Measurements from ENCODE around the gene HLA-E. TPM values are rescaled to one million over a fixed set of nuclear protein-coding genes. Genes with fewer than 3 reads are reported as not detected.
"Not testable (repeated sequence)": the region's sequence is repeated elsewhere in the genome, so short reads cannot be mapped to it uniquely, and the experiment has no call there.

Gene HLA-E
- total RNA-seq, 1 experiment from 2014 or later = 131 TPM

- H3K9me3 ChIP-seq (ENCODE audit: low read length); H3K4me3 ChIP-seq (ENCODE audit: low read length); H3K27me3 ChIP-seq (ENCODE audit: low read length); H4K20me1 ChIP-seq (ENCODE audit: low read length); ATAC-seq; BruUV-seq (replicated peaks); DNase-seq; intact Hi-C loops (cut with micrococcal nuclease); H3K79me2 ChIP-seq (ENCODE audit: low read length); H3F3A ChIP-seq (ENCODE audit: low read length, unreplicated experiment); H3K9me2 ChIP-seq (replicated peaks; ENCODE audit: low read length); H2AFZ ChIP-seq (ENCODE audit: low read length); H3K36me3 ChIP-seq (ENCODE audit: low read depth, low read length); H3K9ac ChIP-seq (ENCODE audit: low read length): not testable (repeated sequence)
- POLR2A ChIA-PET (ENCODE audit: unreplicated experiment) = interaction anchor here (0.8 kb wide), 1 partner anchor 39 kb away, joined by 3 read pairs; no protein-coding TSS in a partner anchor
- peak overlapping the region; percentile 23; the same call in 1 of the 2 replicates for H3K4me2 ChIP-seq (ENCODE audit: low read length)
- CTCF ChIA-PET = interaction anchor here (0.6 kb wide), 2 partner anchors 18 to 42 kb away, joined by 3 to 4 read pairs; partner anchors contain the start of gene ABCF1
- peaks cover 30% of the 10 kb centered on the region for H3K4me1 ChIP-seq (ENCODE audit: insufficient read depth, low read length)
- H3K27ac ChIP-seq (ENCODE audit: low read length) = peak overlapping the region; percentile 84; the same call in 1 of the 2 replicates
Observed at GRCh38 chr6:30529349-30529875, 40.1 kb downstream of the HLA-E start.

- ATAC-seq (no peak), DNase-seq (peak; percentile 26)
- Histone ChIP-seq H3K9me3 (ENCODE audit: low read length) (no peaks in the 10 kb centered on the region), H3K79me2 (ENCODE audit: low read length) (no peaks in the 10 kb centered on the region), H4K20me1 (ENCODE audit: low read length) (no peaks in the 10 kb centered on the region), H2AFZ (ENCODE audit: low read length) (0 out of 2 replicates have a peak overlapping the region, but pooled peaks have one; percentile 1), H3K36me3 (ENCODE audit: low read depth, low read length) (no peaks in the 10 kb centered on the region), H3K4me3 (ENCODE audit: low read length) (no peak overlapping the region), H3K27me3 (ENCODE audit: low read length) (no peaks in the 10 kb centered on the region), H3F3A (ENCODE audit: low read length, unreplicated experiment) (no peaks in the 10 kb centered on the region), H3K4me2 (ENCODE audit: low read length) (peak overlapping the region; percentile 23; the same call in 1 of the 2 replicates), H3K9me2 (replicated peaks; ENCODE audit: low read length) (no peaks in the 10 kb centered on the region), H3K27ac (ENCODE audit: low read length) (peak overlapping the region; percentile 17), H3K4me1 (ENCODE audit: insufficient read depth, low read length) (peaks cover 30% of the 10 kb centered on the region), H3K9ac (ENCODE audit: low read length) (no peak overlapping the region)
- no TSS peak for BruUV-seq (replicated peaks)
- CTCF ChIA-PET = interaction anchor here (0.6 kb wide), 1 partner anchor 17 kb away, joined by 4 read pairs; no protein-coding TSS in a partner anchor
- POLR2A ChIA-PET (ENCODE audit: unreplicated experiment) = interaction anchor here (0.8 kb wide), 1 partner anchor 40 kb away, joined by 3 read pairs; no protein-coding TSS in a partner anchor
- TF ChIP-seq EZH2 (IDR thresholded peaks at IDR 0.05; ENCODE audit: low read length, unreplicated experiment) = no peak
- no peak for TF ChIP-seq EZH2phosphoT487 (IDR thresholded peaks at IDR 0.05; ENCODE audit: borderline replicate concordance, low read length)
- TF ChIP-seq CTCF (conservative IDR thresholded peaks at IDR 0.05; ENCODE audit: low read depth, low read length) = no peak
- intact Hi-C loops (cut with micrococcal nuclease) = no loop called here
Observed at GRCh38 chr6:30530014-30530413, 40.7 kb downstream of the HLA-E start.

- H3K27ac ChIP-seq (ENCODE audit: low read length) = no peak overlapping the region
- POLR2A ChIA-PET (ENCODE audit: unreplicated experiment) = no interaction called here
- no peaks in the 10 kb centered on the region for H3K9me3 ChIP-seq (ENCODE audit: low read length)
- peaks cover 19% of the 10 kb centered on the region for H3K4me1 ChIP-seq (ENCODE audit: insufficient read depth, low read length)
- H3K36me3 ChIP-seq (ENCODE audit: low read depth, low read length) = no peaks in the 10 kb centered on the region
- H3K79me2 ChIP-seq (ENCODE audit: low read length) = no peaks in the 10 kb centered on the region
- no peaks in the 10 kb centered on the region for H3K9me2 ChIP-seq (replicated peaks; ENCODE audit: low read length)
- intact Hi-C loops (cut with micrococcal nuclease) = no loop called here
- CTCF ChIA-PET = no interaction called here
- H3F3A ChIP-seq (ENCODE audit: low read length, unreplicated experiment) = no peaks in the 10 kb centered on the region
- no peaks in the 10 kb centered on the region for H3K27me3 ChIP-seq (ENCODE audit: low read length)
- H3K9ac ChIP-seq (ENCODE audit: low read length) = no peak overlapping the region
- no peak overlapping the region for H2AFZ ChIP-seq (ENCODE audit: low read length)
- no peaks in the 10 kb centered on the region for H4K20me1 ChIP-seq (ENCODE audit: low read length)
- DNase-seq (no peak), ATAC-seq (no peak)
- no peak overlapping the region for H3K4me2 ChIP-seq (ENCODE audit: low read length)
- no TSS peak for BruUV-seq (replicated peaks)
- no peak for TF ChIP-seq EZH2phosphoT487 (IDR thresholded peaks at IDR 0.05; ENCODE audit: borderline replicate concordance, low read length)
- TF ChIP-seq EZH2 (IDR thresholded peaks at IDR 0.05; ENCODE audit: low read length, unreplicated experiment) = no peak
- no peak for TF ChIP-seq CTCF (conservative IDR thresholded peaks at IDR 0.05; ENCODE audit: low read depth, low read length)
- no peak overlapping the region for H3K4me3 ChIP-seq (ENCODE audit: low read length)
Observed at GRCh38 chr6:30533460-30534294, 44.4 kb downstream of the HLA-E start.

Measured in PC-3 (cell line).